Mucosa of rectum (tissue), 2 donors: ENCODE data around the gene OR51B4.

Source experiments
- H3K27ac ChIP-seq, 2 donors: one replicate each; pipeline ENCODE4 v1.7.0; 2013; ENCODE audit warnings: inconsistent platforms in 2 of 2, low read depth in 2 of 2, low read length in 2 of 2
- H3K27me3 ChIP-seq, 2 donors: one replicate each; pipeline ENCODE4 v1.7.0; 2013; ENCODE audit warnings: low read length in 2 of 2; ENCODE audit not compliant: control insufficient read depth in 2 of 2, insufficient read depth in 2 of 2
- H3K36me3 ChIP-seq, 2 donors: one replicate each; pipeline ENCODE4 v1.7.0; 2013; ENCODE audit warnings: low read length in 2 of 2; ENCODE audit not compliant: control insufficient read depth in 2 of 2, insufficient read depth in 2 of 2
- H3K4me1 ChIP-seq, 2 donors: one replicate each; pipeline ENCODE4 v1.7.0; 2013; ENCODE audit warnings: low read length in 2 of 2, mild to moderate bottlenecking in 1 of 2; ENCODE audit not compliant: control insufficient read depth in 2 of 2, insufficient read depth in 2 of 2
- H3K4me3 ChIP-seq, 2 donors: one replicate each; pipeline ENCODE4 v1.7.0; 2013; ENCODE audit warnings: low read length in 2 of 2
- H3K9ac ChIP-seq, 2 donors: one replicate each; pipeline ENCODE4 v1.7.0; 2013; ENCODE audit warnings: low read length in 2 of 2, low read depth in 1 of 2, mild to moderate bottlenecking in 1 of 2
- H3K9me3 ChIP-seq, 2 donors: one replicate each; pipeline ENCODE4 v1.7.0; 2013; ENCODE audit warnings: low read length in 2 of 2; ENCODE audit not compliant: control insufficient read depth in 2 of 2
- donor health status: healthy.
- donor health status: Normal muscosa, but diverticular disease.

OR51B4 gene

GRCh38 chr11:5285703-5286340 lies 15.9 kb downstream of the OR51B4 start:
- Histone ChIP-seq H3K4me3 (no peak overlapping the region), H3K36me3 (no peaks in the 10 kb centered on the region), H3K9me3 (no peaks in the 10 kb centered on the region), H3K4me1 (no peaks in the 10 kb centered on the region), H3K27me3 (no peaks in the 10 kb centered on the region), H3K9ac (no peak overlapping the region), H3K27ac (no peak overlapping the region)

- H3K9ac ChIP-seq, result no peak overlapping the region
- H3K9me3 ChIP-seq, result no peaks in the 10 kb centered on the region
- H3K36me3 ChIP-seq, result no peaks in the 10 kb centered on the region
- no peak overlapping the region for H3K4me3 ChIP-seq
- H3K4me1 ChIP-seq, result no peaks in the 10 kb centered on the region
- no peaks in the 10 kb centered on the region for H3K27me3 ChIP-seq
- no peak overlapping the region for H3K27ac ChIP-seq
These were observed 17.1 kb downstream of the OR51B4 start for GRCh38 chr11:5284637-5285036.

- no peak overlapping the region for H3K27ac ChIP-seq
- no peaks in the 10 kb centered on the region for H3K27me3 ChIP-seq
- no peak overlapping the region for H3K9ac ChIP-seq
- no peaks in the 10 kb centered on the region for H3K4me1 ChIP-seq
- no peaks in the 10 kb centered on the region for H3K36me3 ChIP-seq
- H3K4me3 ChIP-seq, result no peak overlapping the region
- no peaks in the 10 kb centered on the region for H3K9me3 ChIP-seq
These were observed 17.9 kb downstream of the OR51B4 start for GRCh38 chr11:5283882-5284281.

- Histone ChIP-seq H3K9me3 (no peaks in the 10 kb centered on the region), H3K9ac (no peak overlapping the region), H3K27me3 (no peaks in the 10 kb centered on the region), H3K36me3 (no peaks in the 10 kb centered on the region), H3K4me1 (no peaks in the 10 kb centered on the region), H3K4me3 (no peak overlapping the region), H3K27ac (no peak overlapping the region)
These were observed 18.7 kb downstream of the OR51B4 start for GRCh38 chr11:5283086-5283485.

GRCh38 chr11:5282628-5283027 lies 19.1 kb downstream of the OR51B4 start:
- Histone ChIP-seq H3K9me3 (no peaks in the 10 kb centered on the region), H3K4me1 (no peaks in the 10 kb centered on the region), H3K9ac (no peak overlapping the region), H3K27ac (no peak overlapping the region), H3K4me3 (no peak overlapping the region), H3K36me3 (no peaks in the 10 kb centered on the region), H3K27me3 (no peaks in the 10 kb centered on the region)

- H3K36me3 ChIP-seq, result no peaks in the 10 kb centered on the region
These were observed 20.1 kb downstream of the OR51B4 start for GRCh38 chr11:5281596-5281995.

GRCh38 chr11:5280582-5281102 lies 21.1 kb downstream of the OR51B4 start:
- no peak overlapping the region for H3K4me3 ChIP-seq
- H3K27ac ChIP-seq, result no peak overlapping the region
- H3K36me3 ChIP-seq, result no peaks in the 10 kb centered on the region
- H3K4me1 ChIP-seq, result no peaks in the 10 kb centered on the region
- no peak overlapping the region for H3K9ac ChIP-seq
- H3K9me3 ChIP-seq, result no peaks in the 10 kb centered on the region
- no peaks in the 10 kb centered on the region for H3K27me3 ChIP-seq

More at GRCh38 chr11:5281596-5281995, 20.1 kb downstream of the OR51B4 start:
- no peak overlapping the region for H3K9ac ChIP-seq
- no peaks in the 10 kb centered on the region for H3K4me1 ChIP-seq
- H3K9me3 ChIP-seq, result no peaks in the 10 kb centered on the region
- H3K27ac ChIP-seq, result no peak overlapping the region
- H3K27me3 ChIP-seq, result no peaks in the 10 kb centered on the region
- no peak overlapping the region for H3K4me3 ChIP-seq

- H3K9ac ChIP-seq, result no peak overlapping the region
- no peaks in the 10 kb centered on the region for H3K36me3 ChIP-seq
- H3K27ac ChIP-seq, result no peak overlapping the region
- no peak overlapping the region for H3K4me3 ChIP-seq
- H3K27me3 ChIP-seq, result no peaks in the 10 kb centered on the region
- H3K9me3 ChIP-seq, result no peaks in the 10 kb centered on the region
- H3K4me1 ChIP-seq, result no peaks in the 10 kb centered on the region
These were observed 22.2 kb downstream of the OR51B4 start for GRCh38 chr11:5279471-5280090.

GRCh38 chr11:5277807-5278382 lies 23.9 kb downstream of the OR51B4 start:
- Histone ChIP-seq H3K36me3 (no peaks in the 10 kb centered on the region), H3K4me3 (no peak overlapping the region), H3K9me3 (no peaks in the 10 kb centered on the region), H3K4me1 (no peaks in the 10 kb centered on the region), H3K27ac (no peak overlapping the region), H3K9ac (no peak overlapping the region), H3K27me3 (no peaks in the 10 kb centered on the region)

GRCh38 chr11:5276697-5277096 lies 25.0 kb downstream of the OR51B4 start:
- Histone ChIP-seq H3K27ac (no peak overlapping the region), H3K9ac (no peak overlapping the region), H3K9me3 (no peaks in the 10 kb centered on the region), H3K27me3 (no peaks in the 10 kb centered on the region), H3K36me3 (no peaks in the 10 kb centered on the region), H3K4me3 (no peak overlapping the region), H3K4me1 (no peaks in the 10 kb centered on the region)
